Endothelial cell of hepatic sinusoid (primary cell): ENCODE results near the gene LIN37.
"Not testable (repeated sequence)": the region's sequence is repeated elsewhere in the genome, so short reads cannot be mapped to it uniquely, and the experiment has no call there.

ENCODE experiments used
- in situ Hi-C: cut with HindIII; loops from 2 replicates; pipeline ENCODE4 v1.10.0; 2017; ENCODE audit warnings: low sequenced_read_pairs

Gene LIN37

GRCh38 chr19:35768082-35768421 lies 19.7 kb downstream of the LIN37 start:
- in situ Hi-C loops: no loop called here

GRCh38 chr19:35772362-35772761 lies 24.0 kb downstream of the LIN37 start:
- in situ Hi-C loops: not testable (repeated sequence)

- in situ Hi-C loops: no loop called here
Measured at GRCh38 chr19:35773020-35773806, 24.8 kb downstream of the LIN37 start.

- in situ Hi-C loops: no loop called here
Measured at GRCh38 chr19:35774274-35775045, 26.1 kb downstream of the LIN37 start.

- in situ Hi-C loops: no loop called here
Measured at GRCh38 chr19:35775046-35775297, 26.6 kb downstream of the LIN37 start.

DNA sequence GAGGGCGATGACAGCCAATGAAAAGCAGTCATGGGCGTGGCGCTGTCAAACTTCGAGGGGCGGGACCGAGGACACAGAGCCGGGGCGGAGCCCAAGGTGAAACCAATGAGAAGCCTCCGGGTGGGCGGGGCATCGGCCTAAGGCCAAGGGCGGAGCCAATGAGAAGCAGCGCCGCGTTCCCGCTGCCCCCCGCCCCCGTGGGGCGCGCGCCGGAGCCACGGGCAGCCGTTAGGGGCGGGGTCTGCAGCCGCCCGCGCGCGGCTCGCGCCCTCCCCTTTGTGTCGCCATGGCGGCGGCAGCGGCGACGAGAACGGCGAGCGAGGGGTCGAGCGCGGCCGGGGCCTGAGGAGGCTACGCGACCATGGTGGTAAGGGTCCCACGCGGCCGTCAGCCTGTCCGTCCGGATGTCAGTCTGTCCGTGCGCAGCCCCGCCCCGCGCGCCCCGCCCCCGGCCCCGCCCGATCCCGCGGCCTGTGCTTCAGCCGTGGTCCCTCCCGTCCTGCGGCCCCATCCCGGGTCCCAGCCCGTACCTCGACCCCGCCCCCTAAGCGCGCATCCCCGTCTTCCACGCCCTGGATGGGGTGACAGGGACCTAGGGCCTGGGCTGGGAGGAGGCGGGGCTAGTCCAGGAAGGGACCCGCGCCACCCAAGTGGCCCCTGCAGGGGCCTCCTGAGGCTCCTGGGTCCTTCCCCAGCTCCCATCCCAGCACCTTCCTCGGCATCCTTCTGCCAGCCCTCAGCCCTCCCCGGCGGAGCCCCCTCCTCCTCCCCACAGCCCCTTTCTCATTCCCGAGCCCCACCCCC lies 27.1 kb downstream of the LIN37 start, which contains the start of gene ARHGAP33:
TSS of gene ARHGAP33 (plus strand) at position 267 of the 804 bp plus-strand sequence. CDS start at position 362, 95 bp downstream.
- in situ Hi-C loops: no loop called here

DNA sequence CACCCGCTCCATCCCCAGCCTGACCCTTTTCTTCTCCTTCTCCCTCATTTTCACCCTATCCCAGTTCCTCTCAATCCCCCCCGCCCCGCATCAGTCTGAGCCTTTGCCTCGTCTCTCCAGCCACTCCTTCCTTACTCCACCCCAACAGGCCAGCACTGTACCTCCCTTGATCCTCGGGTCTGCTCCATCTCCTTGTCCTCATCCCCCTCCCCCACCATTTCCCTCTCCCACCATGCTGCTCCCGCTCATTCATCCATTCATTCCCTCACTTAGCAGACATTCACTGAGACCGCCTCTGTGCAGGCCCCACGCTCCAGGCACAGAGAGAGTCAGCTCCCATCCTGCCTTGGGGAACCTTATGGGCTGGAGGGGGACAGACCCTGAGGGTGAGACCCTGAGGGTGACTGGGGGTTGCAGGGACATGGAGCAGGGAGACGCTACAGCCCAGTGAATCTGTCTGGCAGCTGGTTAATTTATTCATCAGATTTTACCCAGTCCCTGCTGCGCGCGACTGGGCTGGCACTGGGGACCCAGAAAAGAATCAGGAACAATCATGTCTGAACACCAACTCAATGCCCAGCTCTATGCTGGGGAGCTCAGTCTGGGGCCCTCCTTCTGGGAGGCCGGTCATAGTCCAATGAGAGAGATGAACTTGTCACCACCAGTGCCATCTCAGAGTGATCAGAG lies 27.9 kb downstream of the LIN37 start:
- in situ Hi-C loops: no loop called here

GRCh38 chr19:35777086-35777841 lies 28.9 kb downstream of the LIN37 start:
- in situ Hi-C loops: no loop called here

DNA sequence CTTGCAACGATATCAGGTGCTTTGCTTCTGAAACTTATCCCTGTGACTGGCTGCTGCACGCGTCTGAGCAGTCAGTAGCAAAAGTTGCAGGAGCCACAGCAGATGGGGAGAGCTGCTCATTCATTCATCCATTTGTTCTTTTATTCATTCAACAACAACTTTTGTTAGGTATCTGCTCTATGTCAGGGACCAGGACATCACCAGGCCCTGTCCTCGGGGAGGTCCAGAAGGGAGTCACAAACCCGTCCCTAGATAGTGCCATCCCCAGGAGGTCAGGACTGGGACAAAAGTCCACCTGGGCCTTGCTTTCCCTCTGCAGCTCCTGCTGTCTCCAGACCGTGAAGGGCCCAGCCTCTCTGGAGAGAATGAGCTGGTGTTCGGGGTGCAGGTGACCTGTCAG lies 29.6 kb downstream of the LIN37 start:
- in situ Hi-C loops: no loop called here

DNA sequence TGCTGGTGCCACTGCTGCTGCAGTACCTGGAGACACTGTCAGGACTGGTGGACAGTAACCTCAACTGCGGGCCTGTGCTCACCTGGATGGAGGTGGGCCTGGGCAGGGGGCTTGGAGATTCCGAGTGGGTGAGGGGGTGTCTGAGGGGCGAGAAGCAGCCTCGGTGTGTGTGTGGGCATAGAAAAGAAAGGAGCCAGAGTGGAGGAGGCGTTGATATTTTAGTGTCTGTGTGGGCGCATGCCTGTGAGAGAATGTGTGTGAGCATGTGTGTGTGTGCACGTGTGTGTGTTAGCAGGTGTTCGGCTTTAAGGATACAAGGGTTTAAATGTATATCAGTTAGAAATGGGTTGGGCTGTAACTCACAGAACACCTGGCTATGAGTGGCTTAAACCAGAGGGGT lies 30.7 kb downstream of the LIN37 start:
- in situ Hi-C loops: no loop called here

GRCh38 chr19:35780058-35780457 lies 31.7 kb downstream of the LIN37 start:
- in situ Hi-C loops: no loop called here

- in situ Hi-C loops: no loop called here
Measured at GRCh38 chr19:35780717-35781116, 32.3 kb downstream of the LIN37 start.

DNA sequence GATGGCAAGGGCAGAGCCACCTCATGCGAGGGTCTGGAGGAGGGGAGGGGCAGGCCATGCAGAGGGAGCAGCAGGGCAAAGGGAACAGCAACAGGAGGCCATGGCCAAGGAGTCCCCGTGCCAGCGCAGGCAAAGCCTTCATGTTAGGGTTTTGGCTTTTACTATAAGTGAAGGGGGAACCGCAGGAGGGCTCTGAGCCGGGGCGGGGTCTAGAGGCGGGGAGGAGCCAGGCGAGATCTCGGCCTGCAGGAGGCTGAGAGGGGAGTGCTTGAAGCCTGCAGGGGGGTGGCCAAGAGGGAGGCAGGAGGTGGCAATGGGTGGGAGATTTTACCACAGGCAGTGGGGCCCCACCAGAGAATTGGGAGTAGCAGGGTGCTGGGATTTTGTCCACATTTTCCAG lies 33.3 kb downstream of the LIN37 start:
- in situ Hi-C loops: no loop called here

DNA sequence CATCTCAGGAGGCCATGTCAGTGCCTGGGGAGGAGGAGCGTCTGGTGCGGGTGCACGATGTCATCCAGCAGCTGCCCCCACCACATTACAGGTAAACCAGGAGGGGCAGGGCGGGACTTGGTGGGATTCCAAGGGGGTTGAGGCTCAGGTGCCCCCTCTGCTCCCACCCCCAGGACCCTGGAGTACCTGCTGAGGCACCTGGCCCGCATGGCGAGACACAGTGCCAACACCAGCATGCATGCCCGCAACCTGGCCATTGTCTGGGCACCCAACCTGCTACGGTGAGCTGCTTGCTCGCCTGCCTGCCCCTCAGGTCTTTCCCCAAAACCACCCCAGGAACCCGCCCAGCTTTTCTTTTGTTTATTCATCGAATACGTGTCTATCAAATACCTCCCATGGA lies 34.2 kb downstream of the LIN37 start:
- in situ Hi-C loops: no loop called here

- in situ Hi-C loops: no loop called here
Measured at GRCh38 chr19:35783469-35784434, 35.4 kb downstream of the LIN37 start.

DNA sequence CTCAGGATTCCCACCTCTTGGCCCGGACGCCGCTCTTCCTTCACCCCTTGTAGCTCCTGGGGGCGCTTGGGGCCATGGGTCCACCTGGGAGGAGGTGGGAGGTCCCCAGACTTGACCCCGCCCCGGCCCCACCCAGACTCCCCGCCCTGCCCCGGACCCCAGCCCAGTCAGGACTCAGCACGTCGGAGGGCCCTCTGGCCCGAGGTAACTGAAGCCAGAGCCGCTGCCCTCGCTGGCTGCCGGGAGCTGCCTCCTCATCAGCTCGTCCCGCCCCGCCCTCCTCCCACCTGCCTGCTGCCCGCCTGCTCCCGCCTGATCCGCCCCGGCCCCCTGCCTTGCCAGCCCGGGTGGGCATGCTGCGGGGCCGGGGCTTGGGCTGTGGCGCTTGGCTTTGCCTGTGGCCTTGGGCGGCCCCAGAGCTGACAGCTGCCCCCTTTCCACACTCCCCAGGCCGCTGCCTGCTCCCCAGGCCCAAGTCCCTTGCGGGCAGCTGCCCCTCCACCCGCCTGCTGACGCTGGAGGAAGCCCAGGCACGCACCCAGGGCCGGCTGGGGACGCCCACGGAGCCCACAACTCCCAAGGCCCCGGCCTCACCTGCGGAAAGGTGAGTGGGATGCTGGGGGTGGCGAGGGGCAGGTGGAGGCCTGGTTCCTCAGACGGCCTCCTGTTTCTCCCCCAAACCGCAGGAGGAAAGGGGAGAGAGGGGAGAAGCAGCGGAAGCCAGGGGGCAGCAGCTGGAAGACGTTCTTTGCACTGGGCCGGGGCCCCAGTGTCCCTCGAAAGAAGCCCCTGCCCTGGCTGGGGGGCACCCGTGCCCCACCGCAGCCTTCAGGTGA lies 36.3 kb downstream of the LIN37 start:
- in situ Hi-C loops: no loop called here

- in situ Hi-C loops: no loop called here
Measured at GRCh38 chr19:35785339-35785627, 36.9 kb downstream of the LIN37 start.

GRCh38 chr19:35786299-35787160 lies 38.2 kb downstream of the LIN37 start:
- in situ Hi-C loops: no loop called here
